HCT116 (cell line): Measurements from ENCODE around the gene LAMC3. TPM values are rescaled to one million over a fixed set of nuclear protein-coding genes. Genes with fewer than 3 reads are reported as not detected.

Source experiments
- ATAC-seq: fragments of 200-7000 bp; cut with Tn5 transposase; 2 replicates; pipeline ENCODE4 v1.9.1; 2020; ENCODE audit warnings: mild to moderate bottlenecking, moderate library complexity
- BruUV-seq: library from RNA; stranded (reverse); fragments of 400-500 nt; replicated peaks from 2 replicates; lab custom pipeline; 2021; lab: Mats Ljungman, UMichigan
- CTCF ChIA-PET: fragments of 300-600 bp; sonication (Branson Sonifier 250); formaldehyde crosslinking; loops from one replicate; lab custom pipeline; 2021; ENCODE audit warnings: antibody characterized with exemption; lab: Charles Lee
- POLR2A ChIA-PET: fragments of 300-600, 350-600 bp; sonication (Branson Sonifier 250); formaldehyde crosslinking; loops from one replicate; lab custom pipeline; 2021; ENCODE audit warnings: antibody characterized with exemption; lab: Charles Lee
- RAD21 ChIA-PET, 2 experiments: fragments of 300-600 bp; sonication (Branson Sonifier 250); formaldehyde crosslinking; loops; one replicate each; lab custom pipeline; 2023; ENCODE audit warnings: low total read pairs in 2 of 2; ENCODE audit not compliant: uncharacterized antibody in 2 of 2, unreplicated experiment in 2 of 2, low non-redundant PET in 1 of 2; lab: Charles Lee
- DNase-seq: peaks from one replicate; pipeline ENCODE4 v3.0.0-alpha.2; 2010; ENCODE audit warnings: low read depth, low spot score
- H2AFZ ChIP-seq: fragments of 200-600 bp; shearing (Covaris generic), sonication (generic); 2 replicates; pipeline ENCODE4 v1.6.1; 2017; ENCODE audit warnings: low read depth, mixed run types, mixed read lengths, antibody characterized with exemption, low read length; ENCODE audit not compliant: poor library complexity, severe bottlenecking
- H3K27ac ChIP-seq: 2 replicates; pipeline ENCODE4 v1.5.1; 2012; ENCODE audit warnings: low read depth, low read length
- H3K27me3 ChIP-seq: fragments of 200-600 bp; sonication (generic); 2 replicates; pipeline ENCODE4 v1.6.1; 2016; ENCODE audit warnings: mixed run types, low read length, mixed read lengths; ENCODE audit not compliant: insufficient read depth
- H3K36me3 ChIP-seq, 2 experiments: fragments of 200-500 bp in 1 of 2; fragments of 200-600 bp in 1 of 2; sonication (Bioruptor generic) in 1 of 2; sonication (generic) in 1 of 2; 2 replicates each; pipeline versions ENCODE4 v1.5.1 to v1.6.1; 2014 to 2016; ENCODE audit warnings: low read length in 2 of 2, inconsistent platforms in 1 of 2, mixed read lengths in 1 of 2, mixed run types in 1 of 2; ENCODE audit not compliant: insufficient read depth in 2 of 2, control insufficient read depth in 1 of 2
- H3K4me1 ChIP-seq, 2 experiments: fragments of 200-600 bp in 1 of 2; sonication (generic) in 1 of 2; 2 replicates each; pipeline versions ENCODE4 v1.5.1 to v1.6.1; 2012 to 2017; ENCODE audit warnings: low read length in 2 of 2, inconsistent platforms in 1 of 2, mild to moderate bottlenecking in 1 of 2, mixed read lengths in 1 of 2, mixed run types in 1 of 2, moderate library complexity in 1 of 2; ENCODE audit not compliant: insufficient read depth in 2 of 2, control insufficient read depth in 1 of 2
- H3K4me2 ChIP-seq: fragments of 200-600 bp; sonication (generic); 2 replicates; pipeline ENCODE4 v1.6.1; 2017; ENCODE audit warnings: mixed run types, low read length, mixed read lengths
- H3K4me3 ChIP-seq, 2 experiments: fragments of 200-600 bp in 1 of 2; sonication (generic) in 1 of 2; replicated peaks in 1 of 2; 2 replicates each; pipeline ENCODE4 v1.5.1; 2011 to 2016; ENCODE audit warnings: low read length in 2 of 2, control low read depth in 1 of 2, low read depth in 1 of 2, mild to moderate bottlenecking in 1 of 2, mixed read lengths in 1 of 2, mixed run types in 1 of 2
- H3K79me2 ChIP-seq: fragments of 200-600 bp; sonication (generic); 2 replicates; pipeline ENCODE4 v1.6.1; 2017; ENCODE audit warnings: mild to moderate bottlenecking, mixed run types, low read length, moderate library complexity, mixed read lengths; ENCODE audit not compliant: insufficient read depth
- H3K9ac ChIP-seq: fragments of 200-600 bp; sonication (generic); 2 replicates; pipeline ENCODE4 v1.6.1; 2016; ENCODE audit warnings: low read length, mixed read lengths
- H3K9me2 ChIP-seq: fragments of 200-600 bp; sonication (generic), shearing (Covaris generic); 2 replicates; pipeline ENCODE4 v1.6.1; 2017; ENCODE audit warnings: mixed run types, mild to moderate bottlenecking, moderate library complexity; ENCODE audit not compliant: insufficient read depth
- H3K9me3 ChIP-seq, 2 experiments: fragments of 200-500 bp in 1 of 2; fragments of 200-600 bp in 1 of 2; sonication (Bioruptor generic) in 1 of 2; sonication (generic) in 1 of 2; 2 replicates each; pipeline ENCODE4 v1.6.1; 2014 to 2017; ENCODE audit warnings: low read length in 2 of 2, mixed read lengths in 2 of 2, inconsistent platforms in 1 of 2, low read depth in 1 of 2, mild to moderate bottlenecking in 1 of 2, mixed run types in 1 of 2, moderate library complexity in 1 of 2; ENCODE audit not compliant: control insufficient read depth in 1 of 2, insufficient read depth in 1 of 2
- H4K20me1 ChIP-seq: fragments of 200-600 bp; sonication (generic), shearing (Covaris generic); 2 replicates; pipeline ENCODE4 v1.6.1; 2017; ENCODE audit warnings: mixed run types, mild to moderate bottlenecking, moderate library complexity; ENCODE audit not compliant: insufficient read depth
- CTCF ChIP-seq, 3 experiments: fragments of 200-600 bp in 1 of 3; sonication (generic) in 1 of 3; IDR thresholded peaks in 2 of 3; conservative IDR thresholded peaks in 1 of 3; 2 replicates each; pipeline ENCODE4 v1.5.1; 2012 to 2017; ENCODE audit warnings: low read depth in 2 of 3, low read length in 2 of 3, antibody characterized with exemption in 1 of 3, borderline replicate concordance in 1 of 3, control low read depth in 1 of 3, mild to moderate bottlenecking in 1 of 3, mixed read lengths in 1 of 3, mixed run types in 1 of 3, moderate library complexity in 1 of 3; ENCODE audit not compliant: insufficient read depth in 1 of 3
- EZH2phosphoT487 ChIP-seq: fragments of 200-600 bp; IDR thresholded peaks from 2 replicates; pipeline ENCODE4 v1.6.1; 2018; ENCODE audit warnings: antibody characterized with exemption, borderline replicate concordance
- JUND ChIP-seq: IDR thresholded peaks from 2 replicates; pipeline ENCODE4 v1.6.1; 2012
- POLR2A ChIP-seq: IDR thresholded peaks from 2 replicates; pipeline ENCODE4 v1.7.0; 2011; ENCODE audit warnings: borderline replicate concordance; ENCODE audit not compliant: insufficient read depth, insufficient read length; ENCODE audit errors: extremely low read depth
- REST ChIP-seq: IDR thresholded peaks from 2 replicates; pipeline ENCODE4 v1.6.1; 2012; ENCODE audit warnings: low read depth
- SRF ChIP-seq: IDR thresholded peaks from 2 replicates; pipeline ENCODE4 v1.6.1; 2012; ENCODE audit warnings: low read depth
- YY1 ChIP-seq: IDR thresholded peaks from 2 replicates; pipeline ENCODE4 v1.6.1; 2011; ENCODE audit warnings: low read length, low read depth, moderate library complexity, mild to moderate bottlenecking; ENCODE audit not compliant: insufficient replicate concordance; ENCODE audit errors: extremely low read depth
- intact Hi-C: fragments of 100-400 bp; cut with micrococcal nuclease; formaldehyde crosslinking; loops from 2 replicates; pipeline ENCODE4 v1.10.0; 2022
- total RNA-seq: library from RNA; stranded (reverse); gene quantifications from one replicate; pipeline ENCODE4 v1.2.1, GENCODE V29; 2021; ENCODE audit not compliant: unreplicated experiment

Gene LAMC3
- total RNA-seq, 1 experiment from 2014 or later = 7.7 TPM

GRCh38 chr9:131082774-131083512, 74.0 kb downstream of the LAMC3 start:
- Histone ChIP-seq H3K27ac (0 out of 2 replicates have a peak overlapping the region, but pooled peaks have one; percentile 4), H3K27me3 (no peaks in the 10 kb centered on the region)
- POLR2A ChIA-PET = interaction anchor here (1.4 kb wide), 1 partner anchor 42 kb away, joined by 3 read pairs; the partner anchor contains the start of gene NUP214
- intact Hi-C loops = no loop called here
- TF ChIP-seq SRF = no peak
- peak in 1 of 3 experiments; percentile 16; a peak in 1 of 6 replicates for TF ChIP-seq CTCF (IDR thresholded peaks at IDR 0.05 in 2 of 3, conservative IDR thresholded peaks at IDR 0.05 in 1 of 3; ENCODE audit: borderline replicate concordance in 1 of 3, insufficient read depth in 1 of 3, low read depth in 2 of 3, low read length in 2 of 3)
- TF ChIP-seq, all 23 proteins: peak for 1
- Histone ChIP-seq H4K20me1 (no peaks in the 10 kb centered on the region), H3K9me2 (no peaks in the 10 kb centered on the region), H3K36me3 (no peaks in the 10 kb centered on the region), H3K9me3 (no peaks in the 10 kb centered on the region), H3K4me3 (peak overlapping the region in 1 of 2 experiments; percentile 3; a peak in 1 of 4 replicates), H2AFZ (no peak overlapping the region), H3K4me2 (peak overlapping the region; percentile 55), H3K79me2 (no peaks in the 10 kb centered on the region), H3K9ac (no peak overlapping the region), H3K4me1 (peaks cover 11 to 15% of the 10 kb centered on the region in 2 experiments)
- no TSS peak for BruUV-seq
- RAD21 ChIA-PET = no interaction called here
- CTCF ChIA-PET = interaction anchor here (1.2 to 2.6 kb wide), 2 partner anchors 25 to 254 kb away, joined by 4 to 8 read pairs; no protein-coding TSS in a partner anchor
- DNase-seq = no peak
- peak; percentile 60 for ATAC-seq

GRCh38 chr9:131084661-131085369, 75.8 kb downstream of the LAMC3 start:
- Histone ChIP-seq H3K4me2 (no peak overlapping the region), H3K9me3 (no peaks in the 10 kb centered on the region), H3K9ac (no peak overlapping the region), H3K9me2 (no peaks in the 10 kb centered on the region), H3K27me3 (no peaks in the 10 kb centered on the region), H3K4me1 (peaks cover 11 to 15% of the 10 kb centered on the region in 2 experiments), H3K36me3 (no peaks in the 10 kb centered on the region), H3K4me3 (no peak overlapping the region), H3K79me2 (no peaks in the 10 kb centered on the region), H4K20me1 (no peaks in the 10 kb centered on the region), H3K27ac (no peak overlapping the region), H2AFZ (no peak overlapping the region)
- RAD21 ChIA-PET = no interaction called here
- no peak for DNase-seq
- POLR2A ChIA-PET = no interaction called here
- TF ChIP-seq YY1 = no peak
- TF ChIP-seq POLR2A = no peak
- TF ChIP-seq REST = no peak
- TF ChIP-seq EZH2phosphoT487 = no peak
- TF ChIP-seq JUND = no peak
- no peak for ATAC-seq
- BruUV-seq = no TSS peak
- intact Hi-C loops = no loop called here
- CTCF ChIA-PET = no interaction called here
